ENCODE measurements around the gene HEXD.

Gene HEXD

DNA sequence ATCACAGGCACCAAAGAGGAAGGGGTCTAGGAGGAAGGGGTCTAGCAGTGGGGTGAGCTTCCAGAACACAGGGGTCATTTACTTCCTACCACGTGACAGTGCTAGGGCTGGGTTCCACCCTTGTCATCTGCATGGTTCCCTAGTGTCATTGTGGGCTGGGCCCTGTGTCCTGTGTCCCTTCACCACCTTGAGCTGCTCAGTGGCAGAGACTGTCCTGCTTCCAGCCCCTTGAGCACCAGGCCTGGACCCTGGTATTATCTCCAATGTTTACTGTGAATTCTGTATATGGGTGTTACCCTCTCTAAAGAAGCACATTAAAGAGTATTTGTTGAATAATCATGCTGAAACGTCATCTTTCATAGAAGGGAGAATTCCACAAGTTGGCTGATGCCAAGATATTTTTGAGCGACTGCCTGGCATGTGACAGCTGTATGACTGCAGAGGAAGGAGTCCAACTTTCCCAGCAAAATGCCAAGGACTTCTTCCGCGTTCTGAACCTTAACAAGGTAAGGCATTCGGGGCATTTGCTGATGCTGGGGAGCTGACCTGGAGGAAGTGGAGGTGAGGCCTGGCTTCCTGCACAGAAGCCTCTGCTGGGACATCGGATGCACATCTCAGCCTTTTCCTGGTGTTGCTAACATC lies 45.9 kb downstream of the HEXD start:
- TF ChIP-seq, protein P1, sequence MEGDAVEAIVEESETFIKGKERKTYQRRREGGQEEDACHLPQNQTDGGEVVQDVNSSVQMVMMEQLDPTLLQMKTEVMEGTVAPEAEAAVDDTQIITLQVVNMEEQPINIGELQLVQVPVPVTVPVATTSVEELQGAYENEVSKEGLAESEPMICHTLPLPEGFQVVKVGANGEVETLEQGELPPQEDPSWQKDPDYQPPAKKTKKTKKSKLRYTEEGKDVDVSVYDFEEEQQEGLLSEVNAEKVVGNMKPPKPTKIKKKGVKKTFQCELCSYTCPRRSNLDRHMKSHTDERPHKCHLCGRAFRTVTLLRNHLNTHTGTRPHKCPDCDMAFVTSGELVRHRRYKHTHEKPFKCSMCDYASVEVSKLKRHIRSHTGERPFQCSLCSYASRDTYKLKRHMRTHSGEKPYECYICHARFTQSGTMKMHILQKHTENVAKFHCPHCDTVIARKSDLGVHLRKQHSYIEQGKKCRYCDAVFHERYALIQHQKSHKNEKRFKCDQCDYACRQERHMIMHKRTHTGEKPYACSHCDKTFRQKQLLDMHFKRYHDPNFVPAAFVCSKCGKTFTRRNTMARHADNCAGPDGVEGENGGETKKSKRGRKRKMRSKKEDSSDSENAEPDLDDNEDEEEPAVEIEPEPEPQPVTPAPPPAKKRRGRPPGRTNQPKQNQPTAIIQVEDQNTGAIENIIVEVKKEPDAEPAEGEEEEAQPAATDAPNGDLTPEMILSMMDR (IDR thresholded peaks at IDR 0.05; ENCODE audit: extremely low read depth, missing control alignments): no peak
- DNase-seq (ENCODE audit: low spot score): no peak

- DNase-seq (ENCODE audit: low spot score): no peak
- TF ChIP-seq, protein P1 (IDR thresholded peaks at IDR 0.05; ENCODE audit: extremely low read depth, missing control alignments): no peak
Observed at GRCh38 chr17:82464567-82464929, 46.4 kb downstream of the HEXD start.

DNA sequence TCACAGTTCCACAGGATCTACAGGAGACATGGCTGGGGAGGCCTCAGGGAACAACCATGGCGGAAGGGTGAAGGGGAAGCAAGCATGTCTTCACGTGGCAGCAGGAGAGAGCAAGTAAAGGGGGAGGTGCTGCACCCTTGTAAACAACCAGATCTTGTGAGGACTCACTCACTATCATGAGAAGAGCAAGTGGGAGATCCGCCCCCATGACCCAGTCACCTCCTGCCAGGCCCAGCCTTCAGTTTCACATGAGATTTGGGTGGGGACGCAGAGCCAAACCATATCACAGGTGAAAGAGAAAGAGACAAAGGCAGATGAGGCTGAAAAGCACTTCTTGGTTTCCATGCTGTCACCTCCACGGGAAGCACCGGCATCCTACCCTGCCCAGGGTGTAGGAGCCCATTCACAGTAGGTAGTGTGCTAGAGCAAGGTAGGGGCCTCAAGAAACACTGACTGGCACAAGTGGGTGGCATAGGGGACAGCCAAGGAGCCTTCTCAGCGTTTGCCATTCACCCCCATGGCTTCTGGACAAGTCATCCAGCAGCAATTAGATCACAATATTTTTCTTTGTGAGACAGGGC lies 47.0 kb downstream of the HEXD start:
- TF ChIP-seq, protein P1 (IDR thresholded peaks at IDR 0.05; ENCODE audit: extremely low read depth, missing control alignments): no peak

GRCh38 chr17:82468692-82469091 lies 50.5 kb downstream of the HEXD start:
- DNase-seq (ENCODE audit: low spot score): no peak
- TF ChIP-seq, protein P1 (IDR thresholded peaks at IDR 0.05; ENCODE audit: extremely low read depth, missing control alignments): no peak

More for the DNA sequence above, 47.0 kb downstream of the HEXD start:
- DNase-seq (ENCODE audit: low spot score): no peak

DNA sequence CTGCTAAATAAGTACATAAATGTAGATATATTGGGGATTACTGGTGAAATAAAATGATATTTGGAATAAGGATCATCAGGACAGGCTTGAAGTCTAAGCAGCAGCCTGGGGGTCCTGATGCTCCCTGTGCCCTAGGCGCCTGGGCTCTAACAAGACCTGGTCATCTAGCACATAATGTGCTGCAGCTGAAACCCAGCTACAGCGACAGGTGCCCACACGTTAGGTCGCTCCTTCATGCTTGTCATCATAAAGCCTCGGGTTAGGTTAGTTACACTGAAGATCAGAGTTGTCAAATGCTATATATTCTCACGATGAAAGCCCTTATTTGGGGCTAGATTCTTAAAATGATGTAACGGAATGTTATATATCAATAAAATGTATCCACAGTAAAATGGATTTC lies 51.9 kb downstream of the HEXD start:
- no peak for DNase-seq (ENCODE audit: low spot score)
- TF ChIP-seq, protein P1 (IDR thresholded peaks at IDR 0.05; ENCODE audit: extremely low read depth, missing control alignments): no peak

- TF ChIP-seq, protein P1 (IDR thresholded peaks at IDR 0.05; ENCODE audit: extremely low read depth, missing control alignments): no peak
- DNase-seq (ENCODE audit: low spot score): no peak
Observed at GRCh38 chr17:82474223-82475010, 56.3 kb downstream of the HEXD start.

DNA sequence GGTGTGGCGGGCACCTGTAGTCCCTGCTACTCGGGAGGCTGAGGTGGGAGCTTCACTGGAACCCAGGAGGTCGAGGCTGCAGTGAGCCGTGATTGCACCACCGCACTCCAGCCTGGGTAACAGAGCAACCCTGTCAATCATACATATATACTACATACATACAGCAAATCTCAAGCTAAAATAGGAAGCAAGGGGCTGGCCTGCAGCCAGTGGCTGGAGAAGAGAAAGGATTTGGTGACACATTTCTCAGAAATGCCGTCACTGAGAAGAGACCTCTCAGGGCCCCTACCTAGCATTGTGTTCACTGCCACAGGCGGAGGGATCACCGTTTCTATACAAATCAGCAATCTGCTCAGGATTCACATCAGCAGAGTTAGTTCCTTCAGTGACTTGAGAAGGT lies 57.3 kb downstream of the HEXD start:
- no peak for DNase-seq (ENCODE audit: low spot score)
- TF ChIP-seq, protein P1 (IDR thresholded peaks at IDR 0.05; ENCODE audit: extremely low read depth, missing control alignments): no peak
